ENCODE results near the gene CDC42EP1.

GRCh38 chr22:37551981-37552380, 8.3 kb upstream of the CDC42EP1 start:
- TF ChIP-seq CTCF (IDR thresholded peaks at IDR 0.05; ENCODE audit: low read length), result no peak
- no peak for TF ChIP-seq EZH2 (IDR thresholded peaks at IDR 0.05; ENCODE audit: borderline replicate concordance, low read length)
